ENCODE results near the gene DYNC2I2. TPM values are rescaled to one million over a fixed set of nuclear protein-coding genes. Genes with fewer than 3 reads are reported as not detected.

DYNC2I2 gene
- total RNA-seq, 1 donor from 2014 or later, result 24.0 TPM

- DNase-seq (ENCODE audit: low spot score), result peak; percentile 93
- Mint-ChIP-seq H3K4me1 (ENCODE audit: low read depth) (peaks cover 35% of the 10 kb centered on the region), H3K9me3 (ENCODE audit: low read depth) (no peaks in the 10 kb centered on the region), H3K4me3 (ENCODE audit: unreplicated experiment) (no peak overlapping the region), H3K27me3 (ENCODE audit: low read depth) (no peaks in the 10 kb centered on the region), H3K27ac (ENCODE audit: unreplicated experiment) (peak overlapping the region; percentile 85), H3K36me3 (ENCODE audit: low read depth) (peaks cover 27% of the 10 kb centered on the region)
- no peak for TF ChIP-seq CTCF (IDR thresholded peaks at IDR 0.05)
Observed at GRCh38 chr9:128634651-128635262, 21.9 kb downstream of the DYNC2I2 start.

- Mint-ChIP-seq H3K27me3 (ENCODE audit: low read depth) (no peaks in the 10 kb centered on the region), H3K4me1 (ENCODE audit: low read depth) (peaks cover 35% of the 10 kb centered on the region), H3K4me3 (ENCODE audit: unreplicated experiment) (no peak overlapping the region), H3K9me3 (ENCODE audit: low read depth) (no peaks in the 10 kb centered on the region), H3K36me3 (ENCODE audit: low read depth) (peaks cover 29% of the 10 kb centered on the region), H3K27ac (ENCODE audit: unreplicated experiment) (peak overlapping the region; percentile 85)
- no peak for DNase-seq (ENCODE audit: low spot score)
- no peak for TF ChIP-seq CTCF (IDR thresholded peaks at IDR 0.05)
Observed at GRCh38 chr9:128634111-128634510, 22.5 kb downstream of the DYNC2I2 start.

GRCh38 chr9:128633601-128634000 is 23.0 kb downstream of the DYNC2I2 start:
- no peak for DNase-seq (ENCODE audit: low spot score)
- H3K4me3 Mint-ChIP-seq (ENCODE audit: unreplicated experiment), result no peak overlapping the region
- no peak for TF ChIP-seq CTCF (IDR thresholded peaks at IDR 0.05)
- no peaks in the 10 kb centered on the region for H3K9me3 Mint-ChIP-seq (ENCODE audit: low read depth)
- peak overlapping the region; percentile 85 for H3K27ac Mint-ChIP-seq (ENCODE audit: unreplicated experiment)
- peaks cover 35% of the 10 kb centered on the region for H3K4me1 Mint-ChIP-seq (ENCODE audit: low read depth)
- H3K27me3 Mint-ChIP-seq (ENCODE audit: low read depth), result no peaks in the 10 kb centered on the region
- peaks cover 33% of the 10 kb centered on the region for H3K36me3 Mint-ChIP-seq (ENCODE audit: low read depth)

GRCh38 chr9:128633057-128633456 is 23.6 kb downstream of the DYNC2I2 start:
- peaks cover 35% of the 10 kb centered on the region for H3K4me1 Mint-ChIP-seq (ENCODE audit: low read depth)
- no peak overlapping the region for H3K4me3 Mint-ChIP-seq (ENCODE audit: unreplicated experiment)
- no peaks in the 10 kb centered on the region for H3K9me3 Mint-ChIP-seq (ENCODE audit: low read depth)
- H3K27ac Mint-ChIP-seq (ENCODE audit: unreplicated experiment), result peak overlapping the region; percentile 85
- H3K27me3 Mint-ChIP-seq (ENCODE audit: low read depth), result no peaks in the 10 kb centered on the region
- no peak for TF ChIP-seq CTCF (IDR thresholded peaks at IDR 0.05)
- H3K36me3 Mint-ChIP-seq (ENCODE audit: low read depth), result peaks cover 36% of the 10 kb centered on the region
- peak; percentile 79 for DNase-seq (ENCODE audit: low spot score)

- Mint-ChIP-seq H3K36me3 (ENCODE audit: low read depth) (peaks cover 41% of the 10 kb centered on the region), H3K4me3 (ENCODE audit: unreplicated experiment) (no peak overlapping the region), H3K9me3 (ENCODE audit: low read depth) (no peaks in the 10 kb centered on the region), H3K4me1 (ENCODE audit: low read depth) (peaks cover 35% of the 10 kb centered on the region), H3K27me3 (ENCODE audit: low read depth) (no peaks in the 10 kb centered on the region), H3K27ac (ENCODE audit: unreplicated experiment) (no peak overlapping the region)
- TF ChIP-seq CTCF (IDR thresholded peaks at IDR 0.05), result no peak
- peak; percentile 46 for DNase-seq (ENCODE audit: low spot score)
Observed at GRCh38 chr9:128632486-128632885, 24.2 kb downstream of the DYNC2I2 start.

Measured in chondrocyte (in vitro differentiated cells).